Fibroblast of skin of abdomen (primary cell): ENCODE data around the gene COL6A1.
A peak's percentile ranks its signal among the peaks of the same experiment; 100 is the strongest.

ENCODE experiments used
- DNase-seq: peaks from one replicate; pipeline ENCODE4 v3.0.0-alpha.2; 2013

The COL6A1 gene

DNA sequence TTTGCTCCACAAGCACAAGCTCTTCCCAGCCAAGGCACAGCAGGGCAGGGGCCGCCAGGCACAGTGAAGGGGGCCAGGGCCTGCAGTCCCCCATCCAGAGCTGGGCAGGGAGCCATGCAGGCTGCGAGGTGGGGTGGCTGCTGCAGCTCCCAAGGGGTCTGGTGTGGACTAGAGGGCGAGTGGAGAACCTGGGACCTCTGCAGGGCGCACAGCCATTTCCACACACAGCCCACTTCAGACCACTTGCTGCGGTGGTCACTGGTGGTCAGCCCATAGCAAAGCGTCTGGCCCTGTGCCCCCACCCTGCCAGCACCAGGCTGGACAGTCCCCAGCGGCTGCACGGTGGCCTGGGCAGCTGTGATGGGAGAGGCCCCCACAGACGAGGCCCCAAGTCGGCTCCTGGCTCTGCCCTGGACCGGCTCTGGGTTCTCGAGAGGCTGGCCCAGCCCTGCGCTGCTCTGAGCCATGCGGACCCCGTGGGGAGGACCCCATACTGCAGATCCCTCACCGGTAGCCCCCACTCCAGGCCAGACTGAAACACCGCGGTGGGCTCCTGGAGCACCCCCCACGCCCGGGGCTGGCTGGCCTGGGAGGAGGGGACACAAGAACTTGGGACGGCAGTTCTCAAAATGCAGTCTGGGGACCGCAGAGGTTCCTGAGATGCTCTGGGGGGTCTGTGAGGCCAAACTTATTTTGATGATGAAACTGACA is 69.3 kb downstream of the COL6A1 start:
- DNase-seq, result no peak

DNA sequence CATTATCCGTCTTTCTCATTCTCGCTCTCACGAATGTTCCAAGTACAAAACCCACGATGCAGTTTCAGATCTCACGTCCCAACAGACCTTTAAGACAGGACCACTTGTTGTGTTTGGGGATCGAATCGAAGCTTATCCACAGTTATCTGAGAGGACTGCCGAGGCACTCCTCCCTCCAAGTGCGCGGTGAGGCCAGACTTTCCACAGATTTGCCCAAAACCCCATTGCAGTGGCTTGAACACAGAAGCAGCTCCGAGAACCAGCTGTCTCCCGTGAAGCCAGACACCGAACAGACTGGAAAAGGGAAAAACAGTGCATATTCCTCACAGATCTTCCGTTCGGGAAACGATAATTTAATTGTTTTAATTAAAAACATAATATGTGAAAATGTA is 69.8 kb downstream of the COL6A1 start:
- no peak for DNase-seq

DNA sequence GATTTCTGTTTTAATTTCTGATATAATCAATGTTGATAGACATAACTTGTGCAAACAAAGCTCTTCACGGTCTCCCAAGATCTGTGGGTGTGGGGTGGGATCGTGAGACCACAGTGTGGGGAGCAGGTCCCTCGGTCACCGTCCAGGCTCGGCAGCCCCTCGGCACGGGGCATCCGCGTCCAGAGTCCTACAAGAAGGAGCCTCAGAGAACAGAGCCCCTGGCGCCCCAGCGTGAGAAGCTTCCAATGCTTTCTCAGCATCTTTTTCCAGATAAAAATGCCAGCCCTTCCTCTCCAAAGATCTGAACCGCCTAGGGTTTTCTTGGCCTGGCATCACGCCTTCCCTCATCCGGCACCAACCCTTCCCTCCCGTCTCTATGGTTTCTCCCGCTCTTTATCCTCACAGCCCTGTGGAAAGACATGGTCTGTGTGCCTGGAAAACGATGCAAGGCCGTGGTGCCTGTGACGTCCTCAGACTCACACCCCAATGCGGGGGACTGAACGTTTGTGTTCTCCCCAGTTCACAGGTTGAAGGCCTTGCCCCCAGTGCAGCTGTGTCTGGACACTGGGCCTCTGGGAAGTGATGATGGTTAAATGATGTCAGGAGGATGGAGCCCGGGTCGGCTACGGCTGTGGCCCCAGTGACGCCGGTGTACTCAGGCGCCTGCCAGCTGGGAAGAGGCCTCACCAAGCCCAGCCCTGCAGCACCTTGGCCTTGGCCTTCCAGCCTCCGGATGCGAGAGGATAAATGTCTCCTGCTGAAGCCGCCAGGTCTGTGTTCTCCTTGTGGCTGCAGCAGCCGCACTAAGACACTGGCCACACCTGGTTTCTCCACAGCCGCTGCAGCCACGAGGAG is 70.5 kb downstream of the COL6A1 start:
- no peak for DNase-seq

DNA sequence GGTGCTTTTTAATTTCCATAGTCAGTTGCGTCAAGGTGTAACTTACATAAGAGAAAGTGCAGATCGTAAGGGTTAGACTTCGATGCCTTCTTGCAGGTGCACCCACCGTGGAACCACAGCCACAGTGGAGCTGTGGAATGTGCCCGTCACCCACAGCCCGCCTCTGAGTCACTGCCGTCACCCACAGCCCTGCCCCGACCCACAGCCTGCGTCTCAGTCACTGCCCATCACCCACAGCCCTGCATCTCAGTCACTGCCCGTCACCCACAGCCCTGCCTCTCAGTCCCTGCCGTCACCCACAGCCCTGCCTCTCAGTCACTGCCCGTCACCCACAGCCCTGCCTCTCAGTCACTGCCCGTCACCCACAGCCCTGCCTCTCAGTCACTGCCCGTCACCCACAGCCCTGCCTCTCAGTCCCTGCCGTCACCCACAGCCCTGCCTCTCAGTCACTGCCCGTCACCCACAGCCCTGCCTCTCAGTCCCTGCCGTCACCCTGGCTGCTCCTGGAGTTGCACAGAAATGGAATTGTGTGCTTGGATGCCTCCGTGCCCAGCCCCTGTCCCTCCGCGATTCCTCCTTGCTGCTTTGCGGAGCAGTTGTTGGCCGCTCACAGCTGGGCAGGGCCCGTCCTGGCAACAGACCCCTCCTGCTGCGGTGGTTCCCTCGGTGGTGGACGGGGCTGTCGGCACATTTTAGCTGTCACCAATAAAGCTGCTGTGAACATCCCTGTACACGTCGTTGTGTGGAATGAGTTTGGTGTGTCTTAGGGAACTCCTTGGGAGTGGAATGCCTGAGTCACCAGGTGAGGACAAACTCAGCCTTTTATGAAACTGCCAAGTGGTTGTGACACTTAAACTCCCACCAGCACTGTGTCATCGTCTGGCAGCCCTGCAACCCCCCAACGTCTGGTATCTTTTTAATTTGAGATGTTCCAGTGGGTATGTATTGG is 71.4 kb downstream of the COL6A1 start:
- peak; percentile 90 for DNase-seq

DNA sequence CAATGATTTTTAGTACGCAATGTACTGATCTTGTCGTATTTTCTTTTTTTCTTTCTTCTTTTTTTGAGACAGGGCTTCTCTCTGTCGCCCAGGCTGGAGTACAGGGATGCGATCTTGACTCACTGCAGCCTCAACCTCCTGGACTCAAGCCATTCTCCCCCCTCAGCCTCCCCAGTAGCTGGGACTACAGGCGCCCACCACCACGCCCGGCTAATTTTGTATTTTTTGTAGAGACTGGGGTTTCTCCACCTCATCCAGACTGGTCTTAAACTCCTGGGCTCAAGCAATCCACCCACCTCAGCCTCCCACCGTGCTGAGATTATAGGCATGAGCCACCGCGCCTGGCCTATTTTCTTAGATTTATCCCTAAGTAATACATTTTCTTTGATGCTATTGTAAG is 72.5 kb downstream of the COL6A1 start:
- DNase-seq, result no peak

DNA sequence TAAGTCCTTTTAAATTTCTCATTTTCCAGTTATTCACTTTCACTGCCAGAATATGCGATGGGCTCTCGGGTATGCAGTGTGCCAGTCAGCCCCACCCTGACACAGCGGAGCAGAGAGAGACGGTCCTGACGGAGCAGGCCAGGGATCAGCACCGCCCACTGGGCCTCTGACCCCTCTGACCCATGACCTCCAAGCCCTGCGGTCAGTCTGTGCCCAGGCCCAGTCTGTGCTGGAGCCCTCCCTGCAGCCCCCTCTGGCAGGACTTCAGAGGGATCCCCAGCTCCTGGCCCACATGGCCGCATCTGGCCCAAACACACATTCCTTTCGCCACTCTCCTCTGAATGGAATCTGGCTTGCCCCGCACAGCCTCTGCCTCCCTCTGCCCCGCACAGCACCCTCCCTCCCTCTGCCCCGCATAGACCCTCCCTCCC is 72.9 kb downstream of the COL6A1 start:
- DNase-seq, result peak; percentile 67
